ENCODE results near the gene CACNB3. TPM values are rescaled to one million over a fixed set of nuclear protein-coding genes. Genes with fewer than 3 reads are reported as not detected.

The CACNB3 gene
- total RNA-seq, 1 donor: 15.2 TPM

DNA sequence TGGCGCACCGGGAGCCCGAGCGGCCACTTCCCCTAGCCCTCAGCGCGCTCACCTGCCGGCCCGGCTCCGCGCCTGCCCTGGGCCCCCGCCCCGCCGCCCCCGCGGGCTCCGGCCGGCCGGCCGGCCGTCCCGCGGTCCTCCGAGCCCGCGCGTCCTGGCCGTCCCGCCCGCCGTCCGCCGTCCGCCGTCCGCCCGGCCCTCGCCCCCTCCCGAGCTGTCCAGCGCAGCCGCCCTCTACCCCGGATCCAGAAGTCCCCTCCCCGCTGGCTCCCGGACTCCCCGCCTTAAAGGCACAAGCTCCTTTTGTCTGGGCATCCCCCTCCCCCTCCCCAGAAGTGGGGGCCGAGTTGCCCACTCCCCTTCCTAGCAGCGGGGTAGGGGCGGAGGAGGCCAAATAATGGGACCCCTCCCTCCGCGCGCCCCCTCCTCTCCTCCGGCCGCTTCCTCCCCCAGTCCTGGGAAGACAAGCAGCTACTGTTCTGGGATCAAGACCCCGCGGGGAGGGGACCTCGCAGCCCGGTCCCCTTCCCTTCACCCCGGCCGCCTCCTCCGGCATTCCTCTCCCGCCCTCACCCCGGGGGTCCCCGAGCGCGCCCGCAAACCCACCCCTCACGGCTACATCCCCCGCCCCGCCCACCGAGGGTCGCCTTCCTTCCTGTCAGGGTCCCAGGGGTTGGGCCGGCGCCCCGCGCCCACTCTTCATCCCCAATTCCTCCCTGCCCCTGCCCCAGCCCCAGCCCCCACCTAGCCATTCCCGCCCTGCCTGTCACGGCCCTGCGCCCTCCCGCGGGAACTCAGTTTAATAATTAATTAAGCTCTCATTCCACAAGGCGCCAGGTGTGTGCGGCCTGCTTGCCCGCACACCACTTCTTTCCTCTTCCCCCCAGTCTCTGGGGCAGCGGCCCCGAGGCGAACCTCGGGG is 29.2 kb upstream of the CACNB3 start, which contains the start of gene ADCY6:
Gene ADCY6 (minus strand): TSS at position 236 of the 922 bp plus-strand sequence. CDS start 5,655 bp downstream, outside the sequence.
- DNase-seq (ENCODE audit: insufficient read length, low spot score, missing footprints): peak; percentile 98

GRCh38 chr12:48789858-48790326 is 28.4 kb upstream of the CACNB3 start:
- Histone ChIP-seq H3K4me3 (ENCODE audit: insufficient read depth, low read length) (peak overlapping the region; percentile 86), H3K9me3 (ENCODE audit: low read depth, low read length) (no peaks in the 10 kb centered on the region), H4K20me1 (ENCODE audit: insufficient read depth, low read length) (peaks cover 25% of the 10 kb centered on the region), H3K27me3 (ENCODE audit: insufficient read depth, low read length) (no peaks in the 10 kb centered on the region), H3K4me2 (ENCODE audit: insufficient read depth, low read length) (peak overlapping the region; percentile 83), H2AFZ (ENCODE audit: low read length) (peak overlapping the region; percentile 31), H3K36me3 (ENCODE audit: insufficient read depth, low read length) (no peaks in the 10 kb centered on the region), H3K27ac (ENCODE audit: low read depth, low read length) (no peak overlapping the region), H3K4me1 (ENCODE audit: insufficient read depth, low read length) (peaks cover 21% of the 10 kb centered on the region), H3K79me2 (ENCODE audit: insufficient read depth, low read length) (peaks cover 41% of the 10 kb centered on the region)
- TF ChIP-seq CTCF (IDR thresholded peaks at IDR 0.05; ENCODE audit: extremely low read depth, low read depth, low read length): no peak
- no peak for DNase-seq (ENCODE audit: insufficient read length, low spot score, missing footprints)

More for the DNA sequence above, 29.2 kb upstream of the CACNB3 start, which contains the start of gene ADCY6:
- Histone ChIP-seq H3K79me2 (ENCODE audit: insufficient read depth, low read length) (peaks cover 46% of the 10 kb centered on the region), H4K20me1 (ENCODE audit: insufficient read depth, low read length) (peaks cover 27% of the 10 kb centered on the region), H3K4me2 (ENCODE audit: insufficient read depth, low read length) (peak within 1 kb of the TSS; percentile 94), H3K4me3 (ENCODE audit: insufficient read depth, low read length) (peak within 1 kb of the TSS; percentile 86), H3K27ac (ENCODE audit: low read depth, low read length) (peak within 1 kb of the TSS; percentile 27), H2AFZ (ENCODE audit: low read length) (peak within 1 kb of the TSS; percentile 92), H3K4me1 (ENCODE audit: insufficient read depth, low read length) (peaks cover 21% of the 10 kb centered on the region), H3K27me3 (ENCODE audit: insufficient read depth, low read length) (no peaks in the 10 kb centered on the region), H3K36me3 (ENCODE audit: insufficient read depth, low read length) (no peaks in the 10 kb centered on the region), H3K9me3 (ENCODE audit: low read depth, low read length) (no peaks in the 10 kb centered on the region)
- TF ChIP-seq CTCF (IDR thresholded peaks at IDR 0.05; ENCODE audit: extremely low read depth, low read depth, low read length): no peak

DNA sequence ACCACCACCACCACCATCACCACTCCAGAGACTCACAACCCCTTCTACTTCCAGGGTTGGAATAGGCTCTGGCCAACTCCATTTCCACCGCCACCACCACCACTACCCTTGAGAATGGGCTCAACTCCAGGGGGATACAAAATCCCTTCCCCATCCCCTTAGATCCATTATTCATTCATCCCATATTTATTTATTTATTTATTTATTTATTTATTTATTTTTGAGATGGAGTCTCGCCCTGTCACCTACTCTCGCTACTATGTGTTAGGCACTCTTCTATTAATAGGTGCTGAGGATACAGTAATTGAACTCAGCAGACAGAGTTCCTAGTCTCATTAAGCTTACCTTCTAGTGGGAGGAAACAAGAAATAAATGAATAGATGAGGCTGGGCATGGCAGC is 24.6 kb upstream of the CACNB3 start:
- Histone ChIP-seq H3K4me1 (ENCODE audit: insufficient read depth, low read length) (peaks cover 2% of the 10 kb centered on the region), H3K79me2 (ENCODE audit: insufficient read depth, low read length) (peaks cover 3% of the 10 kb centered on the region), H3K4me2 (ENCODE audit: insufficient read depth, low read length) (no peak overlapping the region), H3K36me3 (ENCODE audit: insufficient read depth, low read length) (no peaks in the 10 kb centered on the region), H3K9me3 (ENCODE audit: low read depth, low read length) (no peaks in the 10 kb centered on the region), H4K20me1 (ENCODE audit: insufficient read depth, low read length) (no peaks in the 10 kb centered on the region), H3K27me3 (ENCODE audit: insufficient read depth, low read length) (no peaks in the 10 kb centered on the region), H3K4me3 (ENCODE audit: insufficient read depth, low read length) (no peak overlapping the region), H3K27ac (ENCODE audit: low read depth, low read length) (no peak overlapping the region), H2AFZ (ENCODE audit: low read length) (no peak overlapping the region)
- no peak for TF ChIP-seq CTCF (IDR thresholded peaks at IDR 0.05; ENCODE audit: extremely low read depth, low read depth, low read length)
- DNase-seq (ENCODE audit: insufficient read length, low spot score, missing footprints): no peak

GRCh38 chr12:48794870-48795269 is 23.4 kb upstream of the CACNB3 start:
- Histone ChIP-seq H3K27me3 (ENCODE audit: insufficient read depth, low read length) (no peaks in the 10 kb centered on the region), H3K4me2 (ENCODE audit: insufficient read depth, low read length) (no peak overlapping the region), H4K20me1 (ENCODE audit: insufficient read depth, low read length) (no peaks in the 10 kb centered on the region), H3K79me2 (ENCODE audit: insufficient read depth, low read length) (no peaks in the 10 kb centered on the region), H3K4me3 (ENCODE audit: insufficient read depth, low read length) (no peak overlapping the region), H2AFZ (ENCODE audit: low read length) (no peak overlapping the region), H3K9me3 (ENCODE audit: low read depth, low read length) (no peaks in the 10 kb centered on the region), H3K27ac (ENCODE audit: low read depth, low read length) (no peak overlapping the region), H3K36me3 (ENCODE audit: insufficient read depth, low read length) (no peaks in the 10 kb centered on the region), H3K4me1 (ENCODE audit: insufficient read depth, low read length) (peaks cover under 1% of the 10 kb centered on the region)
- DNase-seq (ENCODE audit: insufficient read length, low spot score, missing footprints): no peak
- no peak for TF ChIP-seq CTCF (IDR thresholded peaks at IDR 0.05; ENCODE audit: extremely low read depth, low read depth, low read length)
